BLaER1 treated with 17β-estradiol and CSF1 and Interleukin-3, amounts not matched to agents 10 nM and 100 nM (cell line): ENCODE data around the gene SERINC3.

ENCODE experiments used
- H3K27ac ChIP-seq, 11 experiments: shearing (Covaris generic); formaldehyde crosslinking; 2 replicates each; pipeline ENCODE4 v1.8.1; 2022
- H3K27me3 ChIP-seq, 11 experiments: shearing (Covaris generic); formaldehyde crosslinking; 2 replicates each; pipeline ENCODE4 v1.8.1; 2022
- H3K36me3 ChIP-seq, 11 experiments: shearing (Covaris generic); formaldehyde crosslinking; 2 replicates each; pipeline ENCODE4 v1.8.1; 2022
- H3K4me1 ChIP-seq, 10 experiments: shearing (Covaris generic); formaldehyde crosslinking; 2 replicates each; pipeline ENCODE4 v1.8.1; 2022
- H3K4me2 ChIP-seq, 11 experiments: shearing (Covaris generic); formaldehyde crosslinking; 2 replicates each; pipeline ENCODE4 v1.8.1; 2022
- H3K4me3 ChIP-seq, 10 experiments: shearing (Covaris generic); formaldehyde crosslinking; 2 replicates each; pipeline ENCODE4 v1.8.1; 2022
- H3K9ac ChIP-seq, 11 experiments: shearing (Covaris generic); formaldehyde crosslinking; 2 replicates each; pipeline ENCODE4 v1.8.1; 2022
- H3K9me3 ChIP-seq, 11 experiments: shearing (Covaris generic); formaldehyde crosslinking; replicated peaks in 1 of 11; 2 replicates each; pipeline ENCODE4 v1.8.1; 2022
- H4K20me1 ChIP-seq, 11 experiments: shearing (Covaris generic); formaldehyde crosslinking; 2 replicates each; pipeline ENCODE4 v1.8.1; 2022
- Cebpa-rat ChIP-seq, 11 experiments: shearing (Covaris generic); IDR thresholded peaks; 2 replicates each; pipeline ENCODE4 v1.8.1; 2022

Gene SERINC3

GRCh38 chr20:44470327-44470726 is 51.5 kb downstream of the SERINC3 start:
- Histone ChIP-seq H3K36me3 (no peaks in the 10 kb centered on the region), H3K9ac (no peak overlapping the region), H3K4me2 (no peak overlapping the region), H3K4me3 (no peak overlapping the region), H3K27me3 (no peaks in the 10 kb centered on the region), H4K20me1 (no peaks in the 10 kb centered on the region), H3K9me3 (no peaks in the 10 kb centered on the region), H3K27ac (no peak overlapping the region), H3K4me1 (peaks cover 3 to 6% (median 5%) of the 10 kb centered on the region in 10 experiments; a peak in 18 of 20 replicates)
- TF ChIP-seq Cebpa-rat (IDR thresholded peaks at IDR 0.05) = no peak

DNA sequence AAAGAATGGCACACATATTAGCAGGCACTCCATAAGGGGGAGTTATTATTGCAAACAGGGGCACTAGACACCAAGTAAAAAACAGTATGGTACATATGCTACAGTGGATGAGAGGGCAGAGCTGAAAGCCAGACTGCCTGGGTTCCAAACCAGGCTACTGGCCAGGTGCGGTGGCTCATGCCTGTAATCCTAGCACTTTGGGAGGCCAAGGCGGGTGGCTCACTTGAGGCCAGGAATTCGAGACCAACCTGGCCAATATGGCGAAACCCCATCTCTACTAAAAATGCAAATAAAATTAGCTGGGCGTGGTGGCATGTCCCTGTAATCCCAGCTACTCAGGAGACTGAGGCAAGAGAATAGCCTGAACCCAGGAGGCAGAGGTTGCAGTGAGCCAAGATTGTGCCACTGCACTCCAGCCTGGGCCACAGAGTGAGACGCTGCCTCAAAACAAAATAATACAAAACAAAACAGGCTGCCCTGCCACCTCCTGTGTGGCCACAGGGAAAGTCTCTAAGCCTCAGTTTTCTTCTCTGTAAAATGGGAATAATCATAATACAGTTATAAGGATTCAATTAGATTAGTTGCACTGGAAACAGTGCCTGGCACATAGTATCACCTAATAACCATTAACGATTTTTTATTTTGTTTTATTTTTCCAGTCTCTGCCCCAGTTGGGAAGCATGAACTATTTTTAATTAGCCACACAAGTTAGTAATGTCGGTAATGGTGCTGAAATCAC is 53.7 kb downstream of the SERINC3 start:
- Histone ChIP-seq H3K4me3 (no peak overlapping the region), H3K4me2 (no peak overlapping the region), H3K36me3 (no peaks in the 10 kb centered on the region), H3K4me1 (no peaks in the 10 kb centered on the region), H3K9me3 (no peaks in the 10 kb centered on the region), H3K27ac (no peak overlapping the region), H4K20me1 (no peaks in the 10 kb centered on the region), H3K9ac (no peak overlapping the region), H3K27me3 (no peaks in the 10 kb centered on the region)
- no peak for TF ChIP-seq Cebpa-rat (IDR thresholded peaks at IDR 0.05)

- no peak overlapping the region for H3K4me2 ChIP-seq
These were observed 54.5 kb downstream of the SERINC3 start for GRCh38 chr20:44467289-44467883.

GRCh38 chr20:44465001-44465560 is 56.8 kb downstream of the SERINC3 start:
- H3K4me2 ChIP-seq = no peak overlapping the region
- no peak overlapping the region for H3K9ac ChIP-seq
- H3K27ac ChIP-seq = no peak overlapping the region
- no peaks in the 10 kb centered on the region for H3K4me1 ChIP-seq
- H3K36me3 ChIP-seq = no peaks in the 10 kb centered on the region
- H3K4me3 ChIP-seq = no peak overlapping the region
- TF ChIP-seq Cebpa-rat (IDR thresholded peaks at IDR 0.05) = no peak
- H3K27me3 ChIP-seq = no peaks in the 10 kb centered on the region
- no peaks in the 10 kb centered on the region for H3K9me3 ChIP-seq
- no peaks in the 10 kb centered on the region for H4K20me1 ChIP-seq

More at GRCh38 chr20:44467289-44467883, 54.5 kb downstream of the SERINC3 start:
- no peaks in the 10 kb centered on the region for H3K27me3 ChIP-seq
- H3K36me3 ChIP-seq = no peaks in the 10 kb centered on the region
- no peak overlapping the region for H3K27ac ChIP-seq
- no peaks in the 10 kb centered on the region for H4K20me1 ChIP-seq
- no peak overlapping the region for H3K9ac ChIP-seq
- no peaks in the 10 kb centered on the region for H3K9me3 ChIP-seq
- H3K4me1 ChIP-seq = no peaks in the 10 kb centered on the region
- no peak for TF ChIP-seq Cebpa-rat (IDR thresholded peaks at IDR 0.05)
- no peak overlapping the region for H3K4me3 ChIP-seq

DNA sequence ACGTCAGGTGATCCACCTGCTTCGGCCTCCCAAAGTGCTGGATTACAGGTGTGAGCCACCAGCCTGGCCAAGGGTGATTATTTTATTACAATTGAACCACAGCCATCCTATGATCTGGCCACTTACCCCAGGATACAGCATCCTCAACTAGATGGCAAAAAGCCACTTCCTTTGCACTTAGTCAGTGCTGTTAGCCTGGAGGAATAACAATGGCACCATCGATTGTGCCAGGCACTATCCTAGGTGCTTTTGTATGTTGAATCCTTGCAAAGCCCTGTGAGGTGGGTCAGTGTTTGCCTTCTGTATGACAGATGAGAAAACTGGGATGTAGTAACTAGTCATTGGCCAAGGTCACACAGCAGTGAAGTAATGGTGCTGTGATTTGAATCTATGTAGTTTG is 57.4 kb downstream of the SERINC3 start:
- Histone ChIP-seq H3K27ac (no peak overlapping the region), H3K4me1 (no peaks in the 10 kb centered on the region), H3K27me3 (no peaks in the 10 kb centered on the region), H3K4me2 (no peak overlapping the region), H3K4me3 (no peak overlapping the region), H3K9ac (no peak overlapping the region), H3K9me3 (no peaks in the 10 kb centered on the region), H4K20me1 (no peaks in the 10 kb centered on the region), H3K36me3 (no peaks in the 10 kb centered on the region)
- TF ChIP-seq Cebpa-rat (IDR thresholded peaks at IDR 0.05) = no peak

DNA sequence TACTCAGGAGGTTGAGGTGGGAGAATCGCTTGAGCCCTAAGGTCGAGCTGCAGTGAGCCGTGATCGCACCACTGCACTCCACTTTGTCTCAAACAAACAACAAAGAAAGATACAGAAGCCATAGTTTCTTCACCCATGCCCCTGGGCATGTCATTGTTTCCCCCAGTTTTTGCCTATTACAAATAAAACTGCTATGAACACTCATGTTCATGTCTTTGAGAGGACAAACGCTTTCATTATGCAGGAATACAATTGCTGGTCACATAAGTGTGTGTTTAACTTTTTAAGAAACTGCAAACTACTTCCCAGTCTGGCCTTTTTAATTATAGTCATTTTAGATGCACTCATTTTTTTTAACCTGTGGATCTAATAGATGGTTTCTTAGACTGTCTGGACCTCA is 58.4 kb downstream of the SERINC3 start:
- H3K36me3 ChIP-seq = no peaks in the 10 kb centered on the region
- H3K27me3 ChIP-seq = no peaks in the 10 kb centered on the region
- no peaks in the 10 kb centered on the region for H4K20me1 ChIP-seq
- no peak for TF ChIP-seq Cebpa-rat (IDR thresholded peaks at IDR 0.05)
- H3K4me1 ChIP-seq = no peaks in the 10 kb centered on the region
- H3K9ac ChIP-seq = no peak overlapping the region
- H3K4me2 ChIP-seq = no peak overlapping the region
- H3K4me3 ChIP-seq = no peak overlapping the region
- H3K27ac ChIP-seq = no peak overlapping the region
- no peaks in the 10 kb centered on the region for H3K9me3 ChIP-seq

GRCh38 chr20:44461803-44462174 is 60.1 kb downstream of the SERINC3 start:
- Histone ChIP-seq H3K9me3 (no peaks in the 10 kb centered on the region), H3K27ac (no peak overlapping the region), H3K27me3 (no peaks in the 10 kb centered on the region), H3K4me2 (no peak overlapping the region), H3K4me3 (no peak overlapping the region), H4K20me1 (no peaks in the 10 kb centered on the region), H3K4me1 (no peaks in the 10 kb centered on the region), H3K36me3 (no peaks in the 10 kb centered on the region), H3K9ac (no peak overlapping the region)
- TF ChIP-seq Cebpa-rat (IDR thresholded peaks at IDR 0.05) = no peak

- Histone ChIP-seq H3K9ac (no peak overlapping the region), H3K27ac (no peak overlapping the region), H3K4me1 (no peaks in the 10 kb centered on the region), H3K27me3 (no peaks in the 10 kb centered on the region), H3K9me3 (no peaks in the 10 kb centered on the region), H4K20me1 (no peaks in the 10 kb centered on the region), H3K4me2 (no peak overlapping the region), H3K36me3 (no peaks in the 10 kb centered on the region), H3K4me3 (no peak overlapping the region)
- no peak for TF ChIP-seq Cebpa-rat (IDR thresholded peaks at IDR 0.05)
These were observed 60.6 kb downstream of the SERINC3 start for GRCh38 chr20:44461142-44461802.

DNA sequence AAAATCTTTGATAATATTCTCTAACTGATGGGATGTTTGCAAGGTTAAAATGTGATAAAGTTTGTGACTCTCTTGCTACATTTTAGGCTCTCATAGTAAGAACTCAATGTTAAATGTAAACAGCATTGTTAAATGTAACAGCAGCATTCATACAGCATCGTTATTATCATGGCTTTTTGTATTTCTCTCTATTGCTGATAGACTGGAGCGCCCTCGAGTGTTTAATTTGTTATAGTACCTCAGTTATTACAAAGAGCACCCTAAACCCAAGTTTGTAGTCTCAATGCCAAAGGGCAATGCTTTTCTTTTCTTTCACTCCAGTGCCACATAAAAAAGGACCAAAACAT is 61.1 kb downstream of the SERINC3 start:
- H4K20me1 ChIP-seq = no peaks in the 10 kb centered on the region
- H3K36me3 ChIP-seq = no peaks in the 10 kb centered on the region
- H3K4me2 ChIP-seq = no peak overlapping the region
- no peak overlapping the region for H3K27ac ChIP-seq
- no peak overlapping the region for H3K4me3 ChIP-seq
- TF ChIP-seq Cebpa-rat (IDR thresholded peaks at IDR 0.05) = no peak
- no peaks in the 10 kb centered on the region for H3K9me3 ChIP-seq
- H3K4me1 ChIP-seq = peaks cover 0 to 2% (median 0%) of the 10 kb centered on the region in 10 experiments; a peak in 7 of 20 replicates
- H3K9ac ChIP-seq = no peak overlapping the region
- no peaks in the 10 kb centered on the region for H3K27me3 ChIP-seq
